ENCODE data around the gene EHMT1. TPM values are rescaled to one million over a fixed set of nuclear protein-coding genes. Genes with fewer than 3 reads are reported as not detected.

EHMT1 gene
- total RNA-seq, 1 experiment from 2014 or later = 63.9 TPM

DNA sequence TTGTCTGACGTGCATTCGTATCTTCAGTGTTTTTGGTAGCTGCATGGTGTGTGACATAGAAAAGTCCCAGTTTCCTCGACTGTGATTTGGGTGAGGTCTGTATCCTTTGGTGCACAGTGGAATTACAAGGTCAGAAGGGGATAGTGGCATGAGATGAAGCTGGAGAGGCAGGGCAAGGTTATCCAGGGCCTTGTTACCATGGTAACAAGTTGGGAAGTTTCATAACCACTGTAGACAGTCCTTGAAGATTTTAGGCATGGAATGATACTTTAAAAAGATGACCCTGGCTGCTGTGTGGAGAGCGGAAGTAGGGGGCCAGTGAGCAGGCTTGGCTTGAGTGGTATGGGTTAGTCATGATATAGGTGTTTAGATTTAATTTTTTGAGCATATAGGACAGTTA lies 11.9 kb downstream of the EHMT1 start:
- intact Hi-C loops (cut with micrococcal nuclease; ENCODE audit: unreplicated experiment) (no loop called here), in situ Hi-C loops (cut with HindIII; ENCODE audit: low pct_unique_long_range_greater_than_20kb, low sequenced_read_pairs) (no loop called here)
- H3K27ac ChIP-seq (ENCODE audit: low read length) = no peak overlapping the region
- CTCF ChIA-PET = no interaction called here
- no peaks in the 10 kb centered on the region for H3K36me3 ChIP-seq (ENCODE audit: control insufficient read depth, insufficient read depth, low read length)
- BruUV-seq (replicated peaks) = no TSS peak
- POLR2A ChIA-PET = no interaction called here
- no peak overlapping the region for H3K4me3 ChIP-seq (ENCODE audit: low read depth in 2 of 2, low read length in 2 of 2)
- TF ChIP-seq, protein P1, sequence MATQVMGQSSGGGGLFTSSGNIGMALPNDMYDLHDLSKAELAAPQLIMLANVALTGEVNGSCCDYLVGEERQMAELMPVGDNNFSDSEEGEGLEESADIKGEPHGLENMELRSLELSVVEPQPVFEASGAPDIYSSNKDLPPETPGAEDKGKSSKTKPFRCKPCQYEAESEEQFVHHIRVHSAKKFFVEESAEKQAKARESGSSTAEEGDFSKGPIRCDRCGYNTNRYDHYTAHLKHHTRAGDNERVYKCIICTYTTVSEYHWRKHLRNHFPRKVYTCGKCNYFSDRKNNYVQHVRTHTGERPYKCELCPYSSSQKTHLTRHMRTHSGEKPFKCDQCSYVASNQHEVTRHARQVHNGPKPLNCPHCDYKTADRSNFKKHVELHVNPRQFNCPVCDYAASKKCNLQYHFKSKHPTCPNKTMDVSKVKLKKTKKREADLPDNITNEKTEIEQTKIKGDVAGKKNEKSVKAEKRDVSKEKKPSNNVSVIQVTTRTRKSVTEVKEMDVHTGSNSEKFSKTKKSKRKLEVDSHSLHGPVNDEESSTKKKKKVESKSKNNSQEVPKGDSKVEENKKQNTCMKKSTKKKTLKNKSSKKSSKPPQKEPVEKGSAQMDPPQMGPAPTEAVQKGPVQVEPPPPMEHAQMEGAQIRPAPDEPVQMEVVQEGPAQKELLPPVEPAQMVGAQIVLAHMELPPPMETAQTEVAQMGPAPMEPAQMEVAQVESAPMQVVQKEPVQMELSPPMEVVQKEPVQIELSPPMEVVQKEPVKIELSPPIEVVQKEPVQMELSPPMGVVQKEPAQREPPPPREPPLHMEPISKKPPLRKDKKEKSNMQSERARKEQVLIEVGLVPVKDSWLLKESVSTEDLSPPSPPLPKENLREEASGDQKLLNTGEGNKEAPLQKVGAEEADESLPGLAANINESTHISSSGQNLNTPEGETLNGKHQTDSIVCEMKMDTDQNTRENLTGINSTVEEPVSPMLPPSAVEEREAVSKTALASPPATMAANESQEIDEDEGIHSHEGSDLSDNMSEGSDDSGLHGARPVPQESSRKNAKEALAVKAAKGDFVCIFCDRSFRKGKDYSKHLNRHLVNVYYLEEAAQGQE (IDR thresholded peaks at IDR 0.05; ENCODE audit: insufficient read depth in 1 of 2, low read depth in 2 of 2, low read length in 1 of 2) = no peak
- no peak for TF ChIP-seq POLR2AphosphoS5 (IDR thresholded peaks at IDR 0.05; ENCODE audit: low read depth, low read length)
- no peak for TF ChIP-seq CTCF (IDR thresholded peaks at IDR 0.05)
- TF ChIP-seq TCF7L2 (IDR thresholded peaks at IDR 0.05; ENCODE audit: low read depth, low read length) = no peak
- TF ChIP-seq SIN3A (IDR thresholded peaks at IDR 0.05; ENCODE audit: borderline replicate concordance, insufficient read depth, low read depth, low read length) = no peak
- H3K27me3 ChIP-seq (ENCODE audit: control insufficient read depth, insufficient read depth, low read length) = no peaks in the 10 kb centered on the region
- ATAC-seq (no peak), DNase-seq (ENCODE audit: low read depth, low spot score) (no peak)
- H3K4me1 ChIP-seq (ENCODE audit: control insufficient read depth, insufficient read depth, low read length) = peaks cover 3% of the 10 kb centered on the region; the same call in 1 of the 2 replicates
- no peaks in the 10 kb centered on the region for H3K9me3 ChIP-seq (ENCODE audit: control insufficient read depth, insufficient read depth, low read depth, low read length)

GRCh38 chr9:137631345-137632229 lies 12.8 kb downstream of the EHMT1 start:
- TF ChIP-seq, protein P1 (IDR thresholded peaks at IDR 0.05; ENCODE audit: insufficient read depth in 1 of 2, low read depth in 2 of 2, low read length in 1 of 2) = no peak
- TF ChIP-seq CTCF (IDR thresholded peaks at IDR 0.05) = no peak
- no peak for TF ChIP-seq SIN3A (IDR thresholded peaks at IDR 0.05; ENCODE audit: borderline replicate concordance, insufficient read depth, low read depth, low read length)
- Histone ChIP-seq H3K9me3 (ENCODE audit: control insufficient read depth, insufficient read depth, low read depth, low read length) (no peaks in the 10 kb centered on the region), H3K4me3 (ENCODE audit: low read depth in 2 of 2, low read length in 2 of 2) (no peak overlapping the region), H3K4me1 (ENCODE audit: control insufficient read depth, insufficient read depth, low read length) (peaks cover 3% of the 10 kb centered on the region; the same call in 1 of the 2 replicates), H3K36me3 (ENCODE audit: control insufficient read depth, insufficient read depth, low read length) (no peaks in the 10 kb centered on the region), H3K27me3 (ENCODE audit: control insufficient read depth, insufficient read depth, low read length) (no peaks in the 10 kb centered on the region), H3K27ac (ENCODE audit: low read length) (no peak overlapping the region)
- DNase-seq (ENCODE audit: low read depth, low spot score) (no peak), ATAC-seq (no peak)
- intact Hi-C loops (cut with micrococcal nuclease; ENCODE audit: unreplicated experiment) (no loop called here), in situ Hi-C loops (cut with HindIII; ENCODE audit: low pct_unique_long_range_greater_than_20kb, low sequenced_read_pairs) (no loop called here)
- POLR2A ChIA-PET = no interaction called here
- BruUV-seq (replicated peaks) = no TSS peak
- CTCF ChIA-PET = no interaction called here

All from Panc1 (cell line).